Tracheal epithelial cell (primary cell): ENCODE measurements around the gene PRLR. TPM values are rescaled to one million over a fixed set of nuclear protein-coding genes. Genes with fewer than 3 reads are reported as not detected.

ENCODE experiments used
- total RNA-seq: library from RNA; depleted of rRNA; stranded (reverse); fragments of >200 nt; gene quantifications from 2 replicates; pipeline ENCODE4 v1.2.1, GENCODE V29; 2014

The PRLR gene
- under 0.01 TPM in 1 of 2 replicates, not detected in the other for total RNA-seq

GRCh38 chr5:35230038-35230611 is at the start of gene PRLR:
Gene PRLR, minus strand, starts transcription at chr5:35230487. Its CDS starts 140,867 bp downstream, at chr5:35089620.

GRCh38 chr5:35047785-35048404 is 182.4 kb downstream of the PRLR start, which contains the start of gene AGXT2:
Gene AGXT2, minus strand, starts transcription at chr5:35047949. Its CDS starts 57 bp downstream, at chr5:35047892.

Other genes starting within 250 kb of the PRLR start
- gene AGXT2, start 182.5 kb downstream of the PRLR start, total RNA-seq = under 0.01 TPM in 1 of 2 replicates, not detected in the other